Astrocyte of the cerebellum (primary cell): Measurements from ENCODE around the gene FOXO3.

Source experiments
- DNase-seq: peaks from one replicate; pipeline ENCODE4 v3.0.0-alpha.2; 2011; ENCODE audit warnings: low read depth
- H3K4me3 ChIP-seq: 2 replicates; pipeline ENCODE4 v1.5.1; 2011; ENCODE audit warnings: mild to moderate bottlenecking, low read depth, low read length, moderate library complexity
- in situ Hi-C: cut with HindIII; loops from 2 replicates; pipeline ENCODE4 v1.10.0; 2017; ENCODE audit warnings: low sequenced_read_pairs
- TF ChIP-seq, protein P1 (sequence below): IDR thresholded peaks from 2 replicates; pipeline ENCODE4 v1.5.1; 2012; ENCODE audit warnings: low read length, low read depth, moderate library complexity, mild to moderate bottlenecking; ENCODE audit errors: missing control alignments

FOXO3 gene

DNA sequence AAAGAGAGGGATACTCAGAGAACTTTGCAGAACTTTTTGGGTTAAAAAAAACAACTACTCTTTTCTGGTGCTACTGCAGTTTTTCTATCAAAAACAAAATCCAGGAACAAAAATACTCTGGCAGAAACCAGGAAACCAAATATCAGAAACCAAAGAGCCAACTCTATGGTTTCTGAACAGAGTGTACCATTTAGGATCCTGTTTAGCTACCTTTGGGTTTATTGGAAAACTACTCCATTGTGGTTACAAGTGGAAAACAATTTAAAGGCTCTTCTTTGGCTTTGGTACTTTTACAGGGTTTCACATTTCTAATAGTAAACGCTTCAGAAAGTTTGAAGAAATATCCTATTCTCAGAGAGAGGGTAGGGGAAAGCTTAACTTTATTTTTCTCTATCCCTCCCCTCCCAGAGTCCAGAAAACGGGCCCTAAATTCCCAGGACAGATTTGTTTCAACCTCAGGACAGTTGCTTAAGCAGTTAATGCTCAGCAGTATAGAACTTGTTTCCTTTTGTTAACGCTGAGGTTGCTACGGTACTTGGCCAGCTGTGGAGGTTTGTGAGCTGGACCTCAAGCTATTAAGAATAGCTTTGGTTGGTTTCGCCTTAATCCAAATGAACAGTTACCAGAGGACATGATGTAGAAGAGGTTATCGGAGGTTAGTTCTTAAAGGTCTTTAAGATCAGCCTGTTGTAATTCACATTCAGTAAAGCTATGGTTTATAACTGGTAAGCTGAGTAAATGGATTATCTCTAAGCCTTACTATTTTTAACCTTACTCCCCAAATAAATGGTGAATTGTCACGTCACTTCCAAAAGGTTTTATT is 47.9 kb downstream of the FOXO3 start:
- TF ChIP-seq, protein P1, sequence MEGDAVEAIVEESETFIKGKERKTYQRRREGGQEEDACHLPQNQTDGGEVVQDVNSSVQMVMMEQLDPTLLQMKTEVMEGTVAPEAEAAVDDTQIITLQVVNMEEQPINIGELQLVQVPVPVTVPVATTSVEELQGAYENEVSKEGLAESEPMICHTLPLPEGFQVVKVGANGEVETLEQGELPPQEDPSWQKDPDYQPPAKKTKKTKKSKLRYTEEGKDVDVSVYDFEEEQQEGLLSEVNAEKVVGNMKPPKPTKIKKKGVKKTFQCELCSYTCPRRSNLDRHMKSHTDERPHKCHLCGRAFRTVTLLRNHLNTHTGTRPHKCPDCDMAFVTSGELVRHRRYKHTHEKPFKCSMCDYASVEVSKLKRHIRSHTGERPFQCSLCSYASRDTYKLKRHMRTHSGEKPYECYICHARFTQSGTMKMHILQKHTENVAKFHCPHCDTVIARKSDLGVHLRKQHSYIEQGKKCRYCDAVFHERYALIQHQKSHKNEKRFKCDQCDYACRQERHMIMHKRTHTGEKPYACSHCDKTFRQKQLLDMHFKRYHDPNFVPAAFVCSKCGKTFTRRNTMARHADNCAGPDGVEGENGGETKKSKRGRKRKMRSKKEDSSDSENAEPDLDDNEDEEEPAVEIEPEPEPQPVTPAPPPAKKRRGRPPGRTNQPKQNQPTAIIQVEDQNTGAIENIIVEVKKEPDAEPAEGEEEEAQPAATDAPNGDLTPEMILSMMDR, result no peak
- in situ Hi-C loops, result no loop called here
- peak; percentile 33 for DNase-seq
- H3K4me3 ChIP-seq, result no peak overlapping the region

DNA sequence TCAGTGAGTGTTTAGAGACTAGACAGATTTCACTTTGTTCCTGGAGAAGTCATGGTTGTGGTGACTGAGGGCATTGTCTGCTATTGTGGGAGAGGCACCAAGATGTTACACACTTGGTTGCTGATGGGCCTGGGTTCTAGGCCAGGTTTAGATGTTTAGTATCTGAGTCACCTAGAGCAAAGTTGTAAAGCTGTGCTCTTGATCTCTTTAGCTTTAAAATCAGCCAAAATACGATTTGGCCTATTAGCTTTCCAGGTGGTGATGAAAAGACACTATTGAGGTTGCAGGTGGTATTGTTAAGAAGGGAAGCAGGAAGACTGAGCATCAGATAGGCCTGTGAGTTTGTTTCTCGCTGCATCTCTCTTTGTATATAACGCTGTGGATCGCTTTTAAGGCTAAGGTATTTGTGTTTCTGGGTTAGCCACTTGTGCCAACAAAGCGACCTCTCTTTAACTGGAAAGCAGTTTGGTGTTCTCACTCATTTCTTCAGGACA is 48.6 kb downstream of the FOXO3 start:
- TF ChIP-seq, protein P1, result no peak
- no peak overlapping the region for H3K4me3 ChIP-seq
- in situ Hi-C loops, result no loop called here
- DNase-seq, result peak; percentile 78

DNA sequence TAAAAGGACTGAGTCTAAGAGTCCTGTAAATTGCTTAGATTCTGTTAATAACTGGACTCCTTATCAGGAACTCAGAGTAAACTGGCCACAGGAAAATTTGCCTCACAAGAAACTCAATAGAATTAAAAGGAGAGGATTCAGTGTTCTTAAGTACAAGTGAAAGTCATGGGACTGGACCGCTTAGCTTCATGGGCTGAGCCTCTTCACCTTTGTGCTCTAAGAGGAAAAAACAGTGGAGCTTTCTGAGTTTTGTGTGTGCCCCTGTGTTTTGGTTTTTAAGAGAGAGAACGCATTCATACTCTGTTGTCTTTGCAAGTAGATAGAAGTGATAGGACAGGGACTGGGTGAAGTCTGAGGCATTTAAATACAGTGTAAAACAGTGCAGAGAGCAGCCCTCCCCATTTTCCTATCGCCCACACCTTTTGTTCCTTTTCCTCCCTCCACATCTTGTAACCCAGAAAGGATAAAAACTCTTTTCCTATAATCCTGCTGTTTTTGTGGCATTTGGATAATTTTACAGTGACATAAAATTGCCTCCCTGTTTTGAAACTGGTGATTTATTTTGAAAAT is 49.6 kb downstream of the FOXO3 start:
- in situ Hi-C loops, result no loop called here
- TF ChIP-seq, protein P1, result no peak
- no peak overlapping the region for H3K4me3 ChIP-seq
- no peak for DNase-seq

DNA sequence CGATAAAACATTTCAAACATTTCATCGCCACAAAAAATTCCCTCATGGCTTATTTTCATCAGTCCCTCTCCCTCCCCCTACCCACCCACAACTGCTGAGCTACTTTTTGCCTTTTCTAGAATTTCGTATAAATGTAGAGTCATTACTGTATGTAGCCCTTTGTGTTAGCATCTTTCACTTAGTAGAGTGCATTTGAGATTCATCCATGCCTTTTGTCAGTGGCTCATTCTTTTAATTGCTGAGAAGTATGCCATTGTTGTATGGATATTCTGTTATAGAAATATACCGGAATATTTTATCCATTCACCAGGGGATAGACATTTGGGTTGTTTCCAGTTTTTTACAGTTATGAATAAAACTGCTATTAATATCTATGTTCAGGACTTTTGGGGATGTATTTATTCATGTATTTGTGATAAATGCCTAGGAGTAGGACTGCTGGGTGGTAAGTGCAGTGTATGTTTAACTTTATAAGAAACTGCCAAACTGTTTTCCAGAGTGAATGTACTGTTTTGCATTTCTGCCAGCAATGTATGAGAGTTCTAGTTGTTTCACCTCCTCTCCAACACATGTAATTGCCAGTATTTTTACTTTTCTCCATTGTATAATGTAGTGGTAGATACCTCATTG is 50.4 kb downstream of the FOXO3 start:
- no peak overlapping the region for H3K4me3 ChIP-seq
- no peak for DNase-seq
- in situ Hi-C loops, result no loop called here
- TF ChIP-seq, protein P1, result no peak

DNA sequence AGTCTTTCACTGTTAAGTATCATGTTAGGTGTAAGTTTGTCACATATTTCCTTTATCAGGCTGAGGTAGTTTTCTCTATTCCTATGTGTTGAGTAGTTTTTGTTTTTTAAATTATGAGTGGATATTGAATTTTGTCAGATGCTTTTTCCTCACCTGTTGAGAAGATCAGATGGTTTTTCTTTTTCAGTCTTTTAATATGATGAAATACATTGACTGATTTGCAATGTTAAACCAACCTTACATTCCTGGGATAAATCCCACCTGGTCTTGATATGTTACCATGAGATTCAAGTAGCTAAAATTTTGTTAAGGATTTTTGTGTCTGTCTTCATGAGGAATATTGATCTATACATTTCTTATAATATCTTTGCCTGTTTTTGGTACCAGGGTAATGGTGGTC is 52.1 kb downstream of the FOXO3 start:
- in situ Hi-C loops, result no loop called here
- H3K4me3 ChIP-seq, result no peak overlapping the region
- no peak for DNase-seq
- TF ChIP-seq, protein P1, result no peak

DNA sequence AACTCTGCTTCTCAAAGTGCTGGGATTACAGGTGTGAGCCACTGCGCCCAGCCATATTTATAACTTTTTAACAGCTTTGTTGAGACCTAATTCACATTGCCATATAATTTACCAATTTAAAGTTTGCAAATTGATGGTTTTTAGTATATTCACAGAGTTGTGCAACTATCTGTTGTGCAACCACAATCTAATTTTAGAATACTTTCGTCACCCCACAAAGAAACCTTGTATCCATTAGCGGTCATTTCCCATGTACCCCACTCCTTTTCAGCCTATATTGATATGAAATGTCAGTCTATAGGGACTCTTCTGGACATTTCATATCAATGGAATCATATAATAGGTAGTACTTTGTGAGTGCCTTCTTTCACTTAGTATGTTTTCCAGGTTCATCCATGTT is 55.8 kb downstream of the FOXO3 start:
- DNase-seq, result no peak
- TF ChIP-seq, protein P1, result no peak
- H3K4me3 ChIP-seq, result no peak overlapping the region
- in situ Hi-C loops, result no loop called here
